ENCODE results near the gene AMBP.

The AMBP gene

GRCh38 chr9:114124138-114124537 lies 46.0 kb upstream of the AMBP start:
- no peak overlapping the region for H3K27ac ChIP-seq
- no peaks in the 10 kb centered on the region for H3K36me3 ChIP-seq (ENCODE audit: insufficient read depth)
- H3K9ac ChIP-seq: no peak overlapping the region
- no peak overlapping the region for H2AFZ ChIP-seq (ENCODE audit: low read depth)
- TF ChIP-seq CTCF (conservative IDR thresholded peaks at IDR 0.05; ENCODE audit: low read depth, low read length): no peak
- H3K79me2 ChIP-seq (ENCODE audit: insufficient read depth, low read depth): no peaks in the 10 kb centered on the region
- H4K20me1 ChIP-seq (ENCODE audit: insufficient read depth): no peaks in the 10 kb centered on the region
- no peak overlapping the region for H3K4me2 ChIP-seq
- no peak overlapping the region for H3K4me3 ChIP-seq (IDR thresholded peaks at IDR 0.05; ENCODE audit: insufficient read depth, low read depth, low read length)
- H3K4me1 ChIP-seq (ENCODE audit: low read depth, poor library complexity, severe bottlenecking): no peaks in the 10 kb centered on the region
- no peaks in the 10 kb centered on the region for H3K27me3 ChIP-seq (ENCODE audit: insufficient read depth, low read depth)

- Histone ChIP-seq H3K4me2 (no peak overlapping the region), H3K9ac (no peak overlapping the region), H3K4me1 (ENCODE audit: low read depth, poor library complexity, severe bottlenecking) (no peaks in the 10 kb centered on the region), H4K20me1 (ENCODE audit: insufficient read depth) (no peaks in the 10 kb centered on the region), H3K4me3 (IDR thresholded peaks at IDR 0.05; ENCODE audit: insufficient read depth, low read depth, low read length) (no peak overlapping the region), H3K36me3 (ENCODE audit: insufficient read depth) (no peaks in the 10 kb centered on the region), H3K27me3 (ENCODE audit: insufficient read depth, low read depth) (no peaks in the 10 kb centered on the region), H2AFZ (ENCODE audit: low read depth) (no peak overlapping the region), H3K27ac (no peak overlapping the region), H3K79me2 (ENCODE audit: insufficient read depth, low read depth) (no peaks in the 10 kb centered on the region)
- TF ChIP-seq CTCF (conservative IDR thresholded peaks at IDR 0.05; ENCODE audit: low read depth, low read length): no peak
Measured at GRCh38 chr9:114123031-114123977, 45.2 kb upstream of the AMBP start.

- no peak overlapping the region for H3K4me3 ChIP-seq (IDR thresholded peaks at IDR 0.05; ENCODE audit: insufficient read depth, low read depth, low read length)
- no peak for TF ChIP-seq CTCF (conservative IDR thresholded peaks at IDR 0.05; ENCODE audit: low read depth, low read length)
- no peak overlapping the region for H3K9ac ChIP-seq
- no peaks in the 10 kb centered on the region for H3K27me3 ChIP-seq (ENCODE audit: insufficient read depth, low read depth)
- H4K20me1 ChIP-seq (ENCODE audit: insufficient read depth): no peaks in the 10 kb centered on the region
- no peaks in the 10 kb centered on the region for H3K79me2 ChIP-seq (ENCODE audit: insufficient read depth, low read depth)
- no peak overlapping the region for H3K27ac ChIP-seq
- no peak overlapping the region for H3K4me2 ChIP-seq
- no peaks in the 10 kb centered on the region for H3K36me3 ChIP-seq (ENCODE audit: insufficient read depth)
- no peaks in the 10 kb centered on the region for H3K4me1 ChIP-seq (ENCODE audit: low read depth, poor library complexity, severe bottlenecking)
- no peak overlapping the region for H2AFZ ChIP-seq (ENCODE audit: low read depth)
Measured at GRCh38 chr9:114122136-114123027, 44.3 kb upstream of the AMBP start.

- no peaks in the 10 kb centered on the region for H3K36me3 ChIP-seq (ENCODE audit: insufficient read depth)
- H2AFZ ChIP-seq (ENCODE audit: low read depth): no peak overlapping the region
- H4K20me1 ChIP-seq (ENCODE audit: insufficient read depth): no peaks in the 10 kb centered on the region
- H3K4me3 ChIP-seq (IDR thresholded peaks at IDR 0.05; ENCODE audit: insufficient read depth, low read depth, low read length): no peak overlapping the region
- no peak overlapping the region for H3K9ac ChIP-seq
- H3K27ac ChIP-seq: no peak overlapping the region
- H3K4me2 ChIP-seq: no peak overlapping the region
- no peak for TF ChIP-seq CTCF (conservative IDR thresholded peaks at IDR 0.05; ENCODE audit: low read depth, low read length)
- no peaks in the 10 kb centered on the region for H3K79me2 ChIP-seq (ENCODE audit: insufficient read depth, low read depth)
- no peaks in the 10 kb centered on the region for H3K4me1 ChIP-seq (ENCODE audit: low read depth, poor library complexity, severe bottlenecking)
- no peaks in the 10 kb centered on the region for H3K27me3 ChIP-seq (ENCODE audit: insufficient read depth, low read depth)
Measured at GRCh38 chr9:114121227-114122135, 43.4 kb upstream of the AMBP start.

Data from KMS-11 (cell line).